Spleen (tissue), 7 donors: Measurements from ENCODE around the gene APBB2.

Experiments used
- POLR2AphosphoS5 ChIP-seq, 3 donors: sonication (generic); formaldehyde crosslinking; IDR thresholded peaks; one replicate each; pipeline ENCODE4 v1.5.1; 2017; ENCODE audit warnings: antibody characterized with exemption in 3 of 3
- TF ChIP-seq, protein P1 (sequence below), 11 experiments: fragments of 200-600 bp in 7 of 11; fragments of 450-650 bp in 4 of 11; sonication (generic) in 4 of 11; IDR thresholded peaks in 8 of 11; conservative IDR thresholded peaks in 3 of 11; 1 replicate in 7 of 11; 2 replicates in 4 of 11; pipeline versions ENCODE4 v1.4.0 to v1.8.0; 2016 to 2021; ENCODE audit warnings: antibody characterized with exemption in 11 of 11, inconsistent platforms in 4 of 11, mild to moderate bottlenecking in 1 of 11
- donor health status: DM: no; HTN: no; CAD: no; lungs with moderate emphysema.
- donor health status: DM: no; HTN: no; CAD: no.
- donor health status: DM: no; HTN: no; CAD: no.

DNA sequence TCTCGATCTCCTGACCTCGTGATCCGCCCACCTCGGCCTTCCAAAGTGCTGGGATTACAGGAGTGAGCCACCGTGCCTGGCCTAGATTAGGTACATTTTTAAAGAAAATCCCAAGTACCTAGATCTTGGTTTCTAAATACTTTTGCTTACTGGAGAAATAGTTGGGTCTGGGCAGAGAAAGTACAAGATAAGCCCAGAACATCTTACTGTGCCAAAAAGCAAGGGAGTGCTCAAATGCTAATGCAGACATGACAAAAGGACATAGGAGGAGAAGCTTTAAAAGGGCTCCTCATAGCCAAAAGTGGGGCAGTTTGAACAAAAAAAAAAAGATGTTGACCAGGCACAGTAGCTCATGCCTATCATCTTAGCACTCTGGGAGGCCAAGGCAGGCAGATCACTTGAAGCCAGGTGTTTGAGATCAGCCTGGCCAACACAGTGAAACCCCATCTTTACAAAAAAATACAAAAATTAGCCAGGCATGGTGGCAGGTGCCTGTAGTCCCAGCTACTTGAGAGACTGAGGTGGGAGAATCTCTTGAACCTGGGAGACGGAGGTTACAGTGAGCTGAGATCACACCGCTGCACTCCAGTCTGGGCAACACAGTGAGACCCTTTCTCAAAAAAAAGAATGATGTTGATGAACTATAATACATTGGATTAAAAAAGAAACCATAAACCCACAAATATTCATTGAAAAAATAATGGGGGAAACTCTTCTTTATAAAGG, 107.5 kb downstream of the APBB2 start:
- TF ChIP-seq, protein P1, sequence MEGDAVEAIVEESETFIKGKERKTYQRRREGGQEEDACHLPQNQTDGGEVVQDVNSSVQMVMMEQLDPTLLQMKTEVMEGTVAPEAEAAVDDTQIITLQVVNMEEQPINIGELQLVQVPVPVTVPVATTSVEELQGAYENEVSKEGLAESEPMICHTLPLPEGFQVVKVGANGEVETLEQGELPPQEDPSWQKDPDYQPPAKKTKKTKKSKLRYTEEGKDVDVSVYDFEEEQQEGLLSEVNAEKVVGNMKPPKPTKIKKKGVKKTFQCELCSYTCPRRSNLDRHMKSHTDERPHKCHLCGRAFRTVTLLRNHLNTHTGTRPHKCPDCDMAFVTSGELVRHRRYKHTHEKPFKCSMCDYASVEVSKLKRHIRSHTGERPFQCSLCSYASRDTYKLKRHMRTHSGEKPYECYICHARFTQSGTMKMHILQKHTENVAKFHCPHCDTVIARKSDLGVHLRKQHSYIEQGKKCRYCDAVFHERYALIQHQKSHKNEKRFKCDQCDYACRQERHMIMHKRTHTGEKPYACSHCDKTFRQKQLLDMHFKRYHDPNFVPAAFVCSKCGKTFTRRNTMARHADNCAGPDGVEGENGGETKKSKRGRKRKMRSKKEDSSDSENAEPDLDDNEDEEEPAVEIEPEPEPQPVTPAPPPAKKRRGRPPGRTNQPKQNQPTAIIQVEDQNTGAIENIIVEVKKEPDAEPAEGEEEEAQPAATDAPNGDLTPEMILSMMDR (IDR thresholded peaks at IDR 0.05 in 8 of 11, conservative IDR thresholded peaks at IDR 0.05 in 3 of 11), result no peak
- TF ChIP-seq POLR2AphosphoS5 (IDR thresholded peaks at IDR 0.05), result no peak
